MCF 10A (cell line): ENCODE measurements around the gene CYP51A1. TPM values are rescaled to one million over a fixed set of nuclear protein-coding genes. Genes with fewer than 3 reads are reported as not detected.
"Not testable (repeated sequence)": the region's sequence is repeated elsewhere in the genome, so short reads cannot be mapped to it uniquely, and the experiment has no call there.

Experiments
- BruUV-seq: library from RNA; stranded (reverse); fragments of 400-500 nt; replicated peaks from 2 replicates; lab custom pipeline; 2021; lab: Mats Ljungman, UMichigan
- CTCF ChIA-PET: fragments of 300-600 bp; sonication (Branson Sonifier 250); formaldehyde crosslinking; extraction: SDS; loops from one replicate; lab custom pipeline; 2021; ENCODE audit warnings: antibody characterized with exemption, inconsistent platforms; lab: Yijun Ruan, JAX
- POLR2A ChIA-PET: fragments of 300-600, 350-650 bp; sonication (Branson Sonifier 250); formaldehyde crosslinking; extraction: SDS; loops from one replicate; lab custom pipeline; 2020; ENCODE audit warnings: antibody characterized with exemption, inconsistent platforms; lab: Yijun Ruan, JAX
- DNase-seq: peaks from one replicate; pipeline ENCODE4 v3.0.0-alpha.2; 2018; ENCODE audit not compliant: unreplicated experiment
- H3K27ac Mint-ChIP-seq: one replicate; pipeline ENCODE4 v1.8.0; 2022; ENCODE audit warnings: mild to moderate bottlenecking, low read depth, mixed read lengths; ENCODE audit not compliant: unreplicated experiment
- H3K27me3 Mint-ChIP-seq: one replicate; pipeline ENCODE4 v1.8.0; 2022; ENCODE audit warnings: mixed read lengths; ENCODE audit not compliant: insufficient read depth, unreplicated experiment
- H3K36me3 Mint-ChIP-seq: one replicate; pipeline ENCODE4 v1.8.0; 2022; ENCODE audit warnings: mild to moderate bottlenecking, moderate library complexity, mixed read lengths; ENCODE audit not compliant: insufficient read depth, unreplicated experiment
- H3K4me1 Mint-ChIP-seq: one replicate; pipeline ENCODE4 v1.8.0; 2022; ENCODE audit warnings: mixed read lengths; ENCODE audit not compliant: insufficient read depth, unreplicated experiment
- H3K4me3 Mint-ChIP-seq: one replicate; pipeline ENCODE4 v1.8.0; 2022; ENCODE audit warnings: mild to moderate bottlenecking, moderate library complexity, mixed read lengths; ENCODE audit not compliant: unreplicated experiment
- H3K9me3 Mint-ChIP-seq: one replicate; pipeline ENCODE4 v1.8.0; 2022; ENCODE audit warnings: mixed read lengths; ENCODE audit not compliant: unreplicated experiment
- CTCF ChIP-seq: fragments of 200-600 bp; IDR thresholded peaks from one replicate; pipeline ENCODE4 v1.8.0; 2022; ENCODE audit warnings: antibody characterized with exemption, mild to moderate bottlenecking; ENCODE audit not compliant: unreplicated experiment
- intact Hi-C: fragments of 100-400 bp; cut with micrococcal nuclease; formaldehyde crosslinking; loops from 2 replicates; pipeline ENCODE4 v1.14.1; 2022
- total RNA-seq: library from RNA; stranded (reverse); gene quantifications from 2 replicates; pipeline ENCODE4 v1.2.3, GENCODE V29; 2022

The CYP51A1 gene
- total RNA-seq, 1 experiment from 2014 or later, result 148 TPM

- no peaks in the 10 kb centered on the region for H3K4me1 Mint-ChIP-seq
- H3K9me3 Mint-ChIP-seq, result no peaks in the 10 kb centered on the region
- H3K27me3 Mint-ChIP-seq, result no peaks in the 10 kb centered on the region
- H3K27ac Mint-ChIP-seq, result no peak overlapping the region
- intact Hi-C loops, result no loop called here
- ChIA-PET POLR2A (interaction anchor here (1.0 kb wide), 1 partner anchor 153 kb away, joined by 3 read pairs; the partner anchor contains the start of genes ANKIB1 and KRIT1), CTCF (interaction anchor here (1.1 to 1.4 kb wide), 2 partner anchors 11 to 42 kb away, joined by 3 to 5 read pairs; partner anchors contain the start of gene CYP51A1)
- no peak overlapping the region for H3K4me3 Mint-ChIP-seq
- no peak for TF ChIP-seq CTCF
- peaks cover 78% of the 10 kb centered on the region for H3K36me3 Mint-ChIP-seq
- no TSS peak for BruUV-seq
- no peak for DNase-seq
Measured at GRCh38 chr7:92092210-92092609, 42.1 kb downstream of the CYP51A1 start.

GRCh38 chr7:92088266-92088665 lies 46.0 kb downstream of the CYP51A1 start:
- Mint-ChIP-seq H3K36me3 (peaks cover 79% of the 10 kb centered on the region), H3K27ac (no peak overlapping the region), H3K27me3 (no peaks in the 10 kb centered on the region), H3K4me3 (no peak overlapping the region), H3K4me1 (no peaks in the 10 kb centered on the region), H3K9me3 (no peaks in the 10 kb centered on the region)
- no peak for DNase-seq
- intact Hi-C loops, result no loop called here
- BruUV-seq, result no TSS peak
- TF ChIP-seq CTCF, result no peak
- ChIA-PET POLR2A (no interaction called here), CTCF (interaction anchor here (1.1 kb wide), 1 partner anchor 360 kb away, joined by 3 read pairs; no protein-coding TSS in a partner anchor)

- BruUV-seq, H3K27me3 Mint-ChIP-seq, CTCF ChIA-PET, POLR2A ChIA-PET, H3K27ac Mint-ChIP-seq, H3K4me1 Mint-ChIP-seq, H3K4me3 Mint-ChIP-seq, intact Hi-C loops, H3K9me3 Mint-ChIP-seq, DNase-seq: not testable (repeated sequence)
- peaks cover 70% of the 10 kb centered on the region for H3K36me3 Mint-ChIP-seq
Measured at GRCh38 chr7:92083922-92084321, 50.4 kb downstream of the CYP51A1 start.

GRCh38 chr7:92076509-92076908 lies 57.8 kb downstream of the CYP51A1 start:
- no peaks in the 10 kb centered on the region for H3K9me3 Mint-ChIP-seq
- peak; percentile 44 for DNase-seq
- CTCF ChIA-PET, result interaction anchor here (1.0 to 1.4 kb wide), 2 partner anchors 15 to 28 kb away, joined by 3 read pairs; no protein-coding TSS in a partner anchor
- BruUV-seq, result no TSS peak
- POLR2A ChIA-PET, result interaction anchor here (0.6 to 3.1 kb wide), 6 partner anchors 19 to 372 kb away, joined by 3 to 16 read pairs (median 4); partner anchors contain the start of genes ANKIB1, CYP51A1, GATAD1 and KRIT1
- TF ChIP-seq CTCF, result no peak
- no peak overlapping the region for H3K4me3 Mint-ChIP-seq
- peaks cover 28% of the 10 kb centered on the region for H3K36me3 Mint-ChIP-seq
- H3K27me3 Mint-ChIP-seq, result no peaks in the 10 kb centered on the region
- intact Hi-C loops, result no loop called here
- no peaks in the 10 kb centered on the region for H3K4me1 Mint-ChIP-seq
- peak overlapping the region; percentile 12 for H3K27ac Mint-ChIP-seq
